HEK293 (cell line): ENCODE measurements around the gene C1QTNF2.

Experiments
- CTCF ChIP-seq: fragments of 450-650 bp; formaldehyde crosslinking; IDR thresholded peaks from 2 replicates; pipeline ENCODE4 v1.5.1; 2016; ENCODE audit warnings: missing biosample characterization, missing genetic modification characterization
- ZFP41 ChIP-seq: fragments of 450-650 bp; formaldehyde crosslinking; IDR thresholded peaks from 2 replicates; pipeline ENCODE4 v1.5.1; 2016; ENCODE audit warnings: missing biosample characterization, missing genetic modification characterization, borderline replicate concordance

- TF ChIP-seq CTCF: no peak
- no peak for TF ChIP-seq ZFP41 (tag by site-specific recombination)
These were observed 44.7 kb downstream of the C1QTNF2 start for GRCh38 chr5:160325716-160326115.
